HG02678 (cell line): ENCODE data around the gene SMIM41.
"Not testable (repeated sequence)": the region's sequence is repeated elsewhere in the genome, so short reads cannot be mapped to it uniquely, and the experiment has no call there.

Source experiments
- ATAC-seq: cut with Tn5 transposase; IDR thresholded peaks from one replicate; pipeline ENCODE4 v1.9.1; 2021; ENCODE audit warnings: mild to moderate bottlenecking, moderate library complexity; ENCODE audit not compliant: unreplicated experiment

The SMIM41 gene

GRCh38 chr12:52082988-52083637 lies 3.6 kb downstream of the SMIM41 start:
- ATAC-seq, result no peak

GRCh38 chr12:52083638-52083996 lies 4.1 kb downstream of the SMIM41 start:
- ATAC-seq, result no peak

- no peak for ATAC-seq
Measured at GRCh38 chr12:52084491-52085231, 5.2 kb downstream of the SMIM41 start.

GRCh38 chr12:52085682-52086180 lies 6.2 kb downstream of the SMIM41 start:
- ATAC-seq, result no peak

- ATAC-seq, result no peak
Measured at GRCh38 chr12:52086366-52086765, 6.9 kb downstream of the SMIM41 start.

- no peak for ATAC-seq
Measured at GRCh38 chr12:52086944-52087835, 7.7 kb downstream of the SMIM41 start.

- peak; percentile 93 for ATAC-seq
Measured at GRCh38 chr12:52087961-52088820, 8.7 kb downstream of the SMIM41 start.

GRCh38 chr12:52089491-52089890 lies 10.0 kb downstream of the SMIM41 start:
- no peak for ATAC-seq

GRCh38 chr12:52090291-52090690 lies 10.8 kb downstream of the SMIM41 start:
- ATAC-seq, result no peak

GRCh38 chr12:52091061-52091460 lies 11.6 kb downstream of the SMIM41 start:
- no peak for ATAC-seq

- no peak for ATAC-seq
Measured at GRCh38 chr12:52091869-52092268, 12.4 kb downstream of the SMIM41 start.

GRCh38 chr12:52093346-52093745 lies 13.8 kb downstream of the SMIM41 start:
- ATAC-seq, result no peak

GRCh38 chr12:52096332-52097044 lies 17.0 kb downstream of the SMIM41 start:
- no peak for ATAC-seq

GRCh38 chr12:52097045-52097666 lies 17.7 kb downstream of the SMIM41 start:
- ATAC-seq, result no peak

GRCh38 chr12:52104431-52105089 lies 25.1 kb downstream of the SMIM41 start:
- not testable (repeated sequence) for ATAC-seq

- not testable (repeated sequence) for ATAC-seq
Measured at GRCh38 chr12:52116222-52117125, 37.0 kb downstream of the SMIM41 start.

GRCh38 chr12:52117806-52118475 lies 38.4 kb downstream of the SMIM41 start:
- not testable (repeated sequence) for ATAC-seq
